Gastroesophageal sphincter (tissue), 4 donors: ENCODE measurements around the gene LIPA. TPM values are rescaled to one million over a fixed set of nuclear protein-coding genes. Genes with fewer than 3 reads are reported as not detected.

Experiments
- ATAC-seq: fragments of 150-250 bp; one replicate; pipeline ENCODE4 v1.9.1; 2016; ENCODE audit warnings: mild to moderate bottlenecking, moderate library complexity
- H3K27ac ChIP-seq, 4 donors: fragments of 200-600 bp; sonication (generic) in 3 of 4; 1 replicate in 3 of 4; 2 replicates in 1 of 4; pipeline ENCODE4 v1.5.1; 2016 to 2019
- H3K27me3 ChIP-seq: fragments of 200-600 bp; sonication (generic); one replicate; pipeline ENCODE4 v1.5.1; 2019
- H3K36me3 ChIP-seq, 2 donors: fragments of 200-600 bp; sonication (generic); one replicate each; pipeline ENCODE4 v1.5.1; 2019; ENCODE audit warnings: control low read depth in 1 of 2
- H3K4me1 ChIP-seq, 3 donors: fragments of 200-600 bp; sonication (generic); 1 replicate in 2 of 3; 2 replicates in 1 of 3; pipeline ENCODE4 v1.5.1; 2016 to 2019; ENCODE audit warnings: control low read depth in 2 of 3
- H3K4me3 ChIP-seq, 2 donors: fragments of 200-600 bp; sonication (generic); one replicate each; pipeline ENCODE4 v1.5.1; 2019; ENCODE audit warnings: mild to moderate bottlenecking in 1 of 2, moderate library complexity in 1 of 2
- H3K9me3 ChIP-seq, 3 donors: fragments of 200-600 bp; sonication (generic); one replicate each; pipeline ENCODE4 v1.5.1; 2017 to 2019; ENCODE audit warnings: control low read depth in 2 of 3
- EP300 ChIP-seq: sonication (generic); formaldehyde crosslinking; IDR thresholded peaks from one replicate; pipeline ENCODE4 v1.6.1; 2017; ENCODE audit warnings: antibody characterized with exemption, mild to moderate bottlenecking
- POLR2A ChIP-seq, 2 donors: fragments of 450-650 bp; IDR thresholded peaks; one replicate each; pipeline ENCODE4 v1.6.1; 2017; ENCODE audit warnings: antibody characterized with exemption in 2 of 2, mild to moderate bottlenecking in 2 of 2, moderate library complexity in 1 of 2
- POLR2AphosphoS5 ChIP-seq: sonication (generic); formaldehyde crosslinking; IDR thresholded peaks from one replicate; pipeline ENCODE4 v1.6.1; 2017; ENCODE audit warnings: antibody characterized with exemption
- whole genome bisulfite sequencing, 2 donors: methylation state at CpG; one replicate each; pipeline ENCODE4 v1.1.5; 2018; ENCODE audit warnings: low coverage in 1 of 2; 5-methylcytosine and 5-hydroxymethylcytosine counted together
- total RNA-seq, 4 donors: library from RNA; depleted of rRNA; stranded (reverse); fragments of >200 nt; gene quantifications; one replicate each; pipeline ENCODE4 v1.1.0, GENCODE V29; 2016
- TF ChIP-seq, protein P1 (sequence below), 4 experiments: fragments of 200-600 bp in 2 of 4; fragments of 450-650 bp in 2 of 4; sonication (generic) in 1 of 4; IDR thresholded peaks; one replicate each; pipeline ENCODE4 v1.5.1; 2017 to 2019; ENCODE audit warnings: antibody characterized with exemption in 4 of 4, mild to moderate bottlenecking in 2 of 4, moderate library complexity in 2 of 4

Gene LIPA
- total RNA-seq, 4 donors from 2014 or later, result 15.7 to 46.0 (median 22.3) TPM

DNA sequence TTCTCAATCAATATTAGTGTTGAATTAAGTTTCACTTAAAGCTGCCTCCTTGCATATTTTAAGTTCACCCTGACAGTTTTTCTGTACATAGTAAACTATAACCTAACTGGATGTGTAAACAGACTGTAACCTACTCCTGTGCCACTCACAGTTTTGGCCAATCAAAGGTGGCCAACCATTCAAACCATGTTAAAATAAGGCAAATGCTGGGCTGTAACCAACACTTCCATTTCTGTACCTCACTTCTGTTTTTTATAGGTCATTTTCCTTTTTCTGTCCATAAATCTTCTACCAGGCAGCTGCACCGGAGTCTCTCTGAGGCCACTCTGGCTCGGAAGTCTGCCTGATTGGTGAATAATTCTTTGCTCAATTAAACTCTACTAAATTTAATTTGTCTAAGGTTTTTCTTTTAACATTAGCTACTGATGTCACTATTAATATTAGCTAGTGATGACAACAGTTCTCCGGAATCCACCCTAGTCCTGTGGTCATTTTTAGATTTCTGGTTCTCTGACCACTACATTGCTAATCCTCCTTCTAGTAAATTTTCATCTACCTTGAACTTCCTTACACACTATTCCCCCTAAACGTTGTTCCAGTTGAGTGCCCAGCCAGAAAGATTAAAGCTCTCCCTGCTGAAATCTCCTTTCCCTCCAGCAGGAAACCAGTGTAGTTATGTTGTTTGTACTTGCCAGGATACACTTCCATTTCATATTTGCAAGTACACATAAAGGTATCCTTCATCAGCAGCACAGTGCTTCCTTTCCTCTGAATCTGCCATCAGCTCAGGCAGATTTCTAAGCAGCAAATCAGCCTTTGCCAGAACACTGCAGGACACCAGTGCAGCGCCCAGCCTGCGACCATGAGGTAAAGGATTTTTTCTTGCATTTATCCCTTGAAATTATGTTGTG lies 31.7 kb upstream of the LIPA start:
- peaks cover 22 to 46% (median 24%) of the 10 kb centered on the region in 3 donors for H3K4me1 ChIP-seq
- TF ChIP-seq POLR2AphosphoS5, result peak; percentile 86
- TF ChIP-seq, protein P1, sequence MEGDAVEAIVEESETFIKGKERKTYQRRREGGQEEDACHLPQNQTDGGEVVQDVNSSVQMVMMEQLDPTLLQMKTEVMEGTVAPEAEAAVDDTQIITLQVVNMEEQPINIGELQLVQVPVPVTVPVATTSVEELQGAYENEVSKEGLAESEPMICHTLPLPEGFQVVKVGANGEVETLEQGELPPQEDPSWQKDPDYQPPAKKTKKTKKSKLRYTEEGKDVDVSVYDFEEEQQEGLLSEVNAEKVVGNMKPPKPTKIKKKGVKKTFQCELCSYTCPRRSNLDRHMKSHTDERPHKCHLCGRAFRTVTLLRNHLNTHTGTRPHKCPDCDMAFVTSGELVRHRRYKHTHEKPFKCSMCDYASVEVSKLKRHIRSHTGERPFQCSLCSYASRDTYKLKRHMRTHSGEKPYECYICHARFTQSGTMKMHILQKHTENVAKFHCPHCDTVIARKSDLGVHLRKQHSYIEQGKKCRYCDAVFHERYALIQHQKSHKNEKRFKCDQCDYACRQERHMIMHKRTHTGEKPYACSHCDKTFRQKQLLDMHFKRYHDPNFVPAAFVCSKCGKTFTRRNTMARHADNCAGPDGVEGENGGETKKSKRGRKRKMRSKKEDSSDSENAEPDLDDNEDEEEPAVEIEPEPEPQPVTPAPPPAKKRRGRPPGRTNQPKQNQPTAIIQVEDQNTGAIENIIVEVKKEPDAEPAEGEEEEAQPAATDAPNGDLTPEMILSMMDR (IDR thresholded peaks at IDR 0.05), result peak in 2 of 4 experiments; percentile 29 to 34
- TF ChIP-seq POLR2A (IDR thresholded peaks at IDR 0.05), result no peak
- no peak for TF ChIP-seq EP300
- H3K9me3 ChIP-seq, result no peaks in the 10 kb centered on the region
- no peaks in the 10 kb centered on the region for H3K27me3 ChIP-seq
- 3 to 8% methylated on average over 5 to 6 of the region's 6 CpGs for WGBS, 2 donors
- peak overlapping the region; percentile 11 to 26 for H3K4me3 ChIP-seq
- peak; percentile 44 for ATAC-seq
- no peaks in the 10 kb centered on the region for H3K36me3 ChIP-seq
- H3K27ac ChIP-seq, result peak overlapping the region; percentile 82 to 87 (median 84)

DNA sequence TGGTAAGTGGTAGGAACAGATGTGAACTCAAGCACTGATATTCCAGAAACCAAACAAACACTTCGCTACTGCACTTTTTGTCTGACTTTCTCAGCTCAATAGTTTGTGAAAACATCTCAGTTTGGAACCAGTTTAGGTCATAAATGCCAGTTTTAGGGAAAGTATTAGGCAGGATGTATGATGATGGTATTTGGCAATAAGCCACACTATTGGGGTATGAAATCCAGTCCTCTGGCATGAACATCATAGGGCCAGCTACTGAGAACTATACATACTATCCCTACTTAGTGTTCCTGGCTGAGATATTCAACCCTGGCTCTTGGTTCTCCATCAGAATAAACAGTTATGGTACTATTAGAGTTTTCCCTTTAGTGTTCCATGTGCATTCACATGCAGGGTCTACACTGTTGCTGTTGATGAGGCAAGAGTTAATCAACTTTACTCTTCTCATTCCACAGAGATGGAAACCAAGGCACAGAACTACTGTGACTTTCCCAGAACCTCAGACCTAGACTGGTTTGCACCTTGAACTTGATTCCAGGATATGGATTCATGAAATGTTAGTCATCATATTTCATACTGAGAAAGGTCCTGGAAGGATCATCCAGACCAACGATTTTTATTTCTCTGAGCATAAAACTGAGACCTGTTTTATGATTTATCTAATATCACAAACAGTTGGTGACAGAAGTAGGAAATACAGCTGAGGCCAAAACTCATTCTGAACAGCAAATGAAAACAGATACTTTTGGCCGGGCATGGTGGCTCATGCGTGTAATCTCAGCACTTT lies 30.2 kb upstream of the LIPA start:
- H3K27me3 ChIP-seq, result no peaks in the 10 kb centered on the region
- no peak overlapping the region for H3K4me3 ChIP-seq
- no peaks in the 10 kb centered on the region for H3K9me3 ChIP-seq
- ATAC-seq, result no peak
- no peak overlapping the region for H3K27ac ChIP-seq
- H3K36me3 ChIP-seq, result no peaks in the 10 kb centered on the region
- H3K4me1 ChIP-seq, result peaks cover 30 to 60% (median 32%) of the 10 kb centered on the region in 3 donors
- TF ChIP-seq POLR2A (IDR thresholded peaks at IDR 0.05) (no peak), EP300 (no peak), POLR2AphosphoS5 (no peak)
- TF ChIP-seq, protein P1 (IDR thresholded peaks at IDR 0.05), result no peak
- WGBS, 2 donors, result 59 to 78% methylated on average over 4 of the region's 4 CpGs

DNA sequence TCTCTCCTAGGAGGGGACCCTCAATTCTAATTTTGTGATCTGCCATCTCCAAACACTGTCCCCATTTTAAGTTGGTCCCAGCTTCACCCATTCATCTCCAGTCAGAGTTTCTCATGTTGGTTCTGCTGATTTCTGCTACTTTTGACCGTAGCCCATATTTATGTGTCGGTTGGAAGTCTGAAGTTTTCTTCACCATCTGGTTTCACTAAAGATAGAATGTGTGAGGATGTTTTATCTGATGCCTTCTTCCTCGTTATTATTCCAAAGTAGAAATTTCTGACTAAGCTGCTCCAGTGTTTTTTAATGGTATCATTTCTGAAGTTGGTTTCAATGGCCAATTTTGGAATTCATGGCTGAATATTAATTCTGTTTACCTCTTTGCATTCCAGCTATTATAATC lies 28.9 kb upstream of the LIPA start:
- Histone ChIP-seq H3K9me3 (no peaks in the 10 kb centered on the region), H3K27me3 (no peaks in the 10 kb centered on the region), H3K36me3 (no peaks in the 10 kb centered on the region), H3K4me1 (peaks cover 30 to 66% (median 32%) of the 10 kb centered on the region in 3 donors), H3K4me3 (no peak overlapping the region), H3K27ac (no peak overlapping the region)
- TF ChIP-seq EP300, result no peak
- TF ChIP-seq POLR2AphosphoS5, result no peak
- TF ChIP-seq POLR2A (IDR thresholded peaks at IDR 0.05), result no peak
- TF ChIP-seq, protein P1 (IDR thresholded peaks at IDR 0.05), result no peak
- 92 to 100% methylated on average over 1 to 3 of the region's 3 CpGs for WGBS, 2 donors
- ATAC-seq, result no peak

DNA sequence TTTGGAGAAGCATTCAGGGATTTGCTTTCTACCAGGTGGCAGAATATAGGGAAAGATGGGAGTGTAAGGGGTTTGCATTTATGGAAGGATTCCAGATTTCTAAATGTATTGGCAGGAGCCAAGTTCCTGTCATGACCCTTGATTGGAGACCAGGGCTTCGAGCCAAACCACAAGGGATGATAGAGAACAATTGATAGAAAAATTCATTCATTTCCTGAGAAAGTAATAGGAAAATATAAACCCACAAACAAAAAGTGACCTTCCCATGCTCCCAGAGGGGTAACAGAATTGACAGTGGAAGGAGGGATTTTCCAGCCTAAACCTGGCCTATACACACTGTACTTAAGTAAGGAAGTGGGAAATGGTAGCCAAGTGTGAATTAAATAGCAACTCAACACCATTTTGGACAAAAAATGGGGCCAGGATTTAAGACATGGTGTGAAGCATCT lies 27.9 kb upstream of the LIPA start:
- no peak for ATAC-seq
- no peak overlapping the region for H3K4me3 ChIP-seq
- H3K36me3 ChIP-seq, result no peaks in the 10 kb centered on the region
- peak overlapping the region in 3 of 4 donors; percentile 50 to 87 (median 61) for H3K27ac ChIP-seq
- H3K9me3 ChIP-seq, result no peaks in the 10 kb centered on the region
- H3K27me3 ChIP-seq, result no peaks in the 10 kb centered on the region
- 55% methylated on average over 1 of the region's 1 CpG; no CpG with 5 or more reads in 1 of the 2 donors for WGBS, 2 donors
- TF ChIP-seq, protein P1 (IDR thresholded peaks at IDR 0.05), result no peak
- TF ChIP-seq EP300 (no peak), POLR2AphosphoS5 (no peak), POLR2A (IDR thresholded peaks at IDR 0.05) (no peak)
- H3K4me1 ChIP-seq, result peaks cover 27 to 66% (median 34%) of the 10 kb centered on the region in 3 donors
